Loucy (cell line): ENCODE results near the gene SAP30.

Experiments
- H2AFZ ChIP-seq: fragments of 200-600 bp; sonication (generic); 2 replicates; pipeline ENCODE4 v1.6.0; 2016; ENCODE audit warnings: antibody characterized with exemption, mild to moderate bottlenecking, low read length, moderate library complexity
- H3F3A ChIP-seq: fragments of 200-600 bp; 2 replicates; pipeline ENCODE4 v1.6.0; 2016; ENCODE audit warnings: antibody characterized with exemption, low read depth, mild to moderate bottlenecking
- H3K27me3 ChIP-seq: fragments of 200-600 bp; sonication (generic); 2 replicates; pipeline ENCODE4 v1.6.1; 2014; ENCODE audit warnings: low read length, mild to moderate bottlenecking; ENCODE audit not compliant: insufficient read depth, poor library complexity, severe bottlenecking
- H3K36me3 ChIP-seq: fragments of 200-600 bp; sonication (generic); 2 replicates; pipeline ENCODE4 v1.6.1; 2016; ENCODE audit warnings: low read length; ENCODE audit not compliant: insufficient read depth
- H3K4me1 ChIP-seq: fragments of 200-600 bp; sonication (generic); 2 replicates; pipeline ENCODE4 v1.5.1; 2014; ENCODE audit warnings: low read length, mild to moderate bottlenecking; ENCODE audit not compliant: insufficient read depth, poor library complexity, severe bottlenecking
- H3K4me2 ChIP-seq: fragments of 200-600 bp; sonication (generic); 2 replicates; pipeline ENCODE4 v1.6.0; 2014; ENCODE audit warnings: antibody characterized with exemption, low read length, low read depth, mild to moderate bottlenecking; ENCODE audit not compliant: poor library complexity, severe bottlenecking
- H3K4me3 ChIP-seq: fragments of 200-600 bp; sonication (generic); 2 replicates; pipeline ENCODE4 v1.5.1; 2014; ENCODE audit warnings: low read length, mild to moderate bottlenecking, mixed read lengths; ENCODE audit not compliant: poor library complexity, severe bottlenecking
- H3K79me2 ChIP-seq: fragments of 200-600 bp; sonication (generic); 2 replicates; pipeline ENCODE4 v1.6.1; 2014; ENCODE audit warnings: low read length; ENCODE audit not compliant: insufficient read depth
- H3K9ac ChIP-seq: fragments of 200-600 bp; sonication (generic); 2 replicates; pipeline ENCODE4 v1.6.0; 2014; ENCODE audit warnings: mild to moderate bottlenecking, low read depth, low read length, moderate library complexity; ENCODE audit not compliant: poor library complexity, severe bottlenecking
- H3K9me2 ChIP-seq: fragments of 200-600 bp; sonication (generic); replicated peaks from 2 replicates; pipeline ENCODE4 v1.6.1; 2016; ENCODE audit warnings: low read depth, low read length, mixed read lengths
- H3K9me3 ChIP-seq: fragments of 200-600 bp; sonication (generic); 2 replicates; pipeline ENCODE4 v1.6.1; 2014; ENCODE audit warnings: mild to moderate bottlenecking, antibody characterized with exemption, low read length, low read depth; ENCODE audit not compliant: insufficient read depth
- H4K20me1 ChIP-seq: fragments of 200-600 bp; sonication (generic); 2 replicates; pipeline ENCODE4 v1.6.0; 2014; ENCODE audit warnings: antibody characterized with exemption, low read length, mild to moderate bottlenecking; ENCODE audit not compliant: insufficient read depth, poor library complexity, severe bottlenecking
- EZH2phosphoT487 ChIP-seq: fragments of 200-600 bp; IDR thresholded peaks from 2 replicates; pipeline ENCODE4 v1.6.1; 2018; ENCODE audit warnings: antibody characterized with exemption, mild to moderate bottlenecking, moderate library complexity, borderline replicate concordance
- TF ChIP-seq, protein P1 (sequence below): fragments of 200-600 bp; sonication (generic); conservative IDR thresholded peaks from 2 replicates; pipeline ENCODE4 v1.5.1; 2014; ENCODE audit warnings: mild to moderate bottlenecking, antibody characterized with exemption, low read length

Gene SAP30

DNA sequence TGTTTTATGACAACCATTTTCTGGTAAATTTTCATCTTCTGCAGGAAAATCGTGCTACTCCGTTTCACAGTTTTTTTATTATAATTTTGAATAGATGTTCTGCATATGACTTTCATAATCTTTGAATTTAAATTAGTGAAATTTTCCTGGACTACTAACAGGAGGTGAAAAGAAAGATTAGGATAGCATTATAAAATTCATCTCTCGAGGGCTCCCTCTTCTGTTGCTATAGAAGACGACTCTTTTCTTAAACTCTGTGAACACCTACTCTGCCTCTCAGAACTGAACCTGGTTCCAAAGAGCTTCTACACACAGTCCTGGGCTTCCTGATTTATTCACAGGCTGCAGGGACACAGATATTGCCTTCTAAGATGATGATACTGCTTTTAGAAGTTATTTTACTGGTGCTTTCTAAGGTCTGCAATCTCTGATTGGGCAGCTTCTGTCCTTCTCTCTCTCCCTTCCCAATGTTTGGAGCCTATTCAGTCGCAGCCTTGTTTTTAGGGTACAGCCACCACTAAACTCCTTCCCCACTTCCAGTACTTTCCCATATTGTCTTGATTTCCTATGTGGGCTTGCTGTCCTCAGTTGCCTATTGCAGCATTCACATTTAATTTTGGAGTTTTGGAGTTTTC is 10.1 kb upstream of the SAP30 start:
- peak overlapping the region; percentile 72; the same call in 1 of the 2 replicates for H2AFZ ChIP-seq
- H3K4me2 ChIP-seq: peak overlapping the region; percentile 33
- H3K9me3 ChIP-seq: no peaks in the 10 kb centered on the region

GRCh38 chr4:173362666-173363065 is 8.1 kb upstream of the SAP30 start:
- no peak overlapping the region for H3K4me3 ChIP-seq
- no peak overlapping the region for H3K4me2 ChIP-seq
- H4K20me1 ChIP-seq: no peaks in the 10 kb centered on the region
- H3K79me2 ChIP-seq: peaks cover 35% of the 10 kb centered on the region
- H2AFZ ChIP-seq: no peak overlapping the region
- H3K36me3 ChIP-seq: no peaks in the 10 kb centered on the region
- no peak overlapping the region for H3K9ac ChIP-seq
- H3K27me3 ChIP-seq: no peaks in the 10 kb centered on the region
- H3K9me3 ChIP-seq: no peaks in the 10 kb centered on the region
- H3K4me1 ChIP-seq: peaks cover 36% of the 10 kb centered on the region
- TF ChIP-seq, protein P1, sequence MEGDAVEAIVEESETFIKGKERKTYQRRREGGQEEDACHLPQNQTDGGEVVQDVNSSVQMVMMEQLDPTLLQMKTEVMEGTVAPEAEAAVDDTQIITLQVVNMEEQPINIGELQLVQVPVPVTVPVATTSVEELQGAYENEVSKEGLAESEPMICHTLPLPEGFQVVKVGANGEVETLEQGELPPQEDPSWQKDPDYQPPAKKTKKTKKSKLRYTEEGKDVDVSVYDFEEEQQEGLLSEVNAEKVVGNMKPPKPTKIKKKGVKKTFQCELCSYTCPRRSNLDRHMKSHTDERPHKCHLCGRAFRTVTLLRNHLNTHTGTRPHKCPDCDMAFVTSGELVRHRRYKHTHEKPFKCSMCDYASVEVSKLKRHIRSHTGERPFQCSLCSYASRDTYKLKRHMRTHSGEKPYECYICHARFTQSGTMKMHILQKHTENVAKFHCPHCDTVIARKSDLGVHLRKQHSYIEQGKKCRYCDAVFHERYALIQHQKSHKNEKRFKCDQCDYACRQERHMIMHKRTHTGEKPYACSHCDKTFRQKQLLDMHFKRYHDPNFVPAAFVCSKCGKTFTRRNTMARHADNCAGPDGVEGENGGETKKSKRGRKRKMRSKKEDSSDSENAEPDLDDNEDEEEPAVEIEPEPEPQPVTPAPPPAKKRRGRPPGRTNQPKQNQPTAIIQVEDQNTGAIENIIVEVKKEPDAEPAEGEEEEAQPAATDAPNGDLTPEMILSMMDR: no peak
- no peak for TF ChIP-seq EZH2phosphoT487
- no peaks in the 10 kb centered on the region for H3K9me2 ChIP-seq
- no peaks in the 10 kb centered on the region for H3F3A ChIP-seq

More for the DNA sequence above, 10.1 kb upstream of the SAP30 start:
- Histone ChIP-seq H3K4me3 (no peak overlapping the region), H4K20me1 (no peaks in the 10 kb centered on the region), H3K79me2 (peaks cover 16% of the 10 kb centered on the region; the same call in 1 of the 2 replicates), H3F3A (no peaks in the 10 kb centered on the region), H3K4me1 (peaks cover 16% of the 10 kb centered on the region), H3K36me3 (no peaks in the 10 kb centered on the region), H3K9ac (no peak overlapping the region), H3K9me2 (no peaks in the 10 kb centered on the region), H3K27me3 (no peaks in the 10 kb centered on the region)
- TF ChIP-seq EZH2phosphoT487: no peak
- TF ChIP-seq, protein P1: peak; percentile 59

DNA sequence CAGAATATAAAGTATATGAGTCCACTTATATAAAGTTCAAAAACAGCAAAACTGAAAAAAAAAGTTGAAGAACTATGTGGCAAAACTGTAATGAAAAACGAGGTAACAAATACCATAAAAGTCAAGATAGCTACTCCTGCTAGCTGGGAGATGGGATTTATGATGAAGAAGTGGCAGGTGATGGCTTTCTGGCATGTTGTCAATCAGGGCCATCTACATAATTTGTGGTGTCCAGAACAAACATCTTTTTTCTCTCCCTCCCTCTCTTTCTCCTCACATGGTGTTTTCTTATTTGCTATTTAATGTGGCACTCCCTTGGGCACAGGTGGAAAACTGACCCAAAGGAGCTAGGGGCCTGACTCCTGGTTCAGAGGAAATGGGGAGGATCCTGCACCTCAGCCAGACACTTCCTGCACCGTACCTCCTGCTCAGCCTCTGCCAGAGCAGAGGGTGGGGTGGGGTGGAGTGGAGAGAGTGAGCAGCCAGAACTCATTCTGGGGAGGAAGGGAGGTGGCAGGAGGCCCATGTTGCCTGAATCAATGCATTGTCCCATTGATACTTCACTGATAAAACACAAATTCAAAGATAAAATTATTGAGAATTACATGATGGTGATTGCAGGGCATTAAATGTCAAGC is 5.3 kb upstream of the SAP30 start:
- H3K27me3 ChIP-seq: no peaks in the 10 kb centered on the region
- H3K36me3 ChIP-seq: no peaks in the 10 kb centered on the region
- peaks cover 44% of the 10 kb centered on the region for H3K4me1 ChIP-seq
- peak overlapping the region; percentile 98 for H3K4me3 ChIP-seq
- peaks cover 53% of the 10 kb centered on the region for H3K79me2 ChIP-seq
- H3K4me2 ChIP-seq: peak overlapping the region; percentile 94
- no peak for TF ChIP-seq EZH2phosphoT487
- TF ChIP-seq, protein P1: no peak
- H3K9me3 ChIP-seq: no peaks in the 10 kb centered on the region
- H4K20me1 ChIP-seq: no peaks in the 10 kb centered on the region
- no peaks in the 10 kb centered on the region for H3F3A ChIP-seq
- no peaks in the 10 kb centered on the region for H3K9me2 ChIP-seq
- H2AFZ ChIP-seq: no peak overlapping the region
- peak overlapping the region; percentile 13 for H3K9ac ChIP-seq
